CD14-positive monocyte (primary cell): Measurements from ENCODE around the gene DNMT3L. TPM values are rescaled to one million over a fixed set of nuclear protein-coding genes. Genes with fewer than 3 reads are reported as not detected.

Source experiments
- DNase-seq, 3 donors: peaks; one replicate each; pipeline ENCODE4 v3.0.0-alpha.2; 2011 to 2022
- H2AFZ ChIP-seq: 2 replicates; pipeline ENCODE4 v1.6.0; 2012; ENCODE audit warnings: mild to moderate bottlenecking, low read depth, low read length, inconsistent platforms; ENCODE audit not compliant: insufficient read depth, poor library complexity, severe bottlenecking
- H3K27ac ChIP-seq, 2 donors: 1 replicate in 1 of 2; 2 replicates in 1 of 2; pipeline ENCODE4 v1.5.1; 2012 to 2013; ENCODE audit warnings: low read length in 2 of 2, control low read depth in 1 of 2, inconsistent platforms in 1 of 2, low read depth in 1 of 2, mild to moderate bottlenecking in 1 of 2
- H3K27me3 ChIP-seq, 2 donors: one replicate each; pipeline versions ENCODE4 v1.6.0 to v1.6.1; 2011 to 2013; ENCODE audit warnings: low read length in 2 of 2; ENCODE audit not compliant: control insufficient read depth in 2 of 2, insufficient read depth in 2 of 2
- H3K36me3 ChIP-seq, 2 donors: replicated peaks in 1 of 2; 1 replicate in 1 of 2; 2 replicates in 1 of 2; pipeline versions ENCODE4 v1.5.1 to v1.6.1; 2012 to 2013; ENCODE audit warnings: low read length in 2 of 2, control low read depth in 1 of 2, inconsistent platforms in 1 of 2, mild to moderate bottlenecking in 1 of 2; ENCODE audit not compliant: insufficient read depth in 2 of 2, control insufficient read depth in 1 of 2
- H3K4me1 ChIP-seq, 2 donors: 1 replicate in 1 of 2; 2 replicates in 1 of 2; pipeline versions ENCODE4 v1.5.1 to v1.6.1; 2012 to 2013; ENCODE audit warnings: low read length in 2 of 2, control low read depth in 1 of 2, inconsistent platforms in 1 of 2, mild to moderate bottlenecking in 1 of 2, moderate library complexity in 1 of 2; ENCODE audit not compliant: insufficient read depth in 2 of 2, control insufficient read depth in 1 of 2
- H3K4me2 ChIP-seq: replicated peaks from 2 replicates; pipeline ENCODE3; 2012; ENCODE audit warnings: low read length, moderate library complexity, mild to moderate bottlenecking; ENCODE audit not compliant: poor library complexity, severe bottlenecking; ENCODE audit errors: extremely low read depth
- H3K4me3 ChIP-seq, 3 experiments: fragments of 200-600 bp in 1 of 3; sonication (generic) in 1 of 3; replicated peaks in 1 of 3; 1 replicate in 2 of 3; 2 replicates in 1 of 3; pipeline ENCODE4 v1.5.1; 2011 to 2013; ENCODE audit warnings: low read length in 3 of 3, mild to moderate bottlenecking in 3 of 3, control low read depth in 2 of 3, low read depth in 2 of 3, inconsistent platforms in 1 of 3, moderate library complexity in 1 of 3
- H3K79me2 ChIP-seq: 2 replicates; pipeline ENCODE4 v1.6.0; 2012; ENCODE audit warnings: mild to moderate bottlenecking, control low read depth, inconsistent platforms, low read length, moderate library complexity; ENCODE audit not compliant: insufficient read depth
- H3K9ac ChIP-seq: 2 replicates; pipeline ENCODE4 v1.6.0; 2017; ENCODE audit warnings: low read length, mild to moderate bottlenecking; ENCODE audit not compliant: insufficient read depth, poor library complexity, severe bottlenecking
- H3K9me3 ChIP-seq, 2 donors: replicated peaks in 1 of 2; 1 replicate in 1 of 2; 2 replicates in 1 of 2; pipeline versions ENCODE4 v1.5.1 to v1.6.1; 2012 to 2013; ENCODE audit warnings: low read length in 2 of 2, control low read depth in 1 of 2; ENCODE audit not compliant: control insufficient read depth in 1 of 2, insufficient read depth in 1 of 2
- H4K20me1 ChIP-seq: 2 replicates; pipeline ENCODE4 v1.6.0; 2012; ENCODE audit warnings: mild to moderate bottlenecking, low read length, control low read depth, moderate library complexity; ENCODE audit not compliant: insufficient read depth
- H3K27ac Mint-ChIP-seq, 7 donors: one replicate each; pipeline ENCODE4 v1.8.0; 2020; ENCODE audit warnings: mild to moderate bottlenecking in 7 of 7, mixed read lengths in 7 of 7, moderate library complexity in 6 of 7, inconsistent platforms in 2 of 7
- H3K27me3 Mint-ChIP-seq, 3 donors: one replicate each; pipeline ENCODE4 v1.8.0; 2021 to 2022; ENCODE audit warnings: low read depth in 3 of 3, mild to moderate bottlenecking in 3 of 3, mixed read lengths in 3 of 3, moderate library complexity in 3 of 3, inconsistent platforms in 1 of 3
- H3K36me3 Mint-ChIP-seq, 2 donors: one replicate each; pipeline ENCODE4 v1.8.0; 2020; ENCODE audit warnings: mixed read lengths in 2 of 2, inconsistent platforms in 1 of 2, mild to moderate bottlenecking in 1 of 2
- H3K4me1 Mint-ChIP-seq: one replicate; pipeline ENCODE4 v1.8.0; 2020; ENCODE audit warnings: mild to moderate bottlenecking, mixed read lengths
- H3K4me3 Mint-ChIP-seq, 2 donors: one replicate each; pipeline ENCODE4 v1.8.0; 2020; ENCODE audit warnings: mild to moderate bottlenecking in 2 of 2, mixed read lengths in 2 of 2, moderate library complexity in 1 of 2
- H3K9me3 Mint-ChIP-seq, 7 donors: one replicate each; pipeline ENCODE4 v1.8.0; 2020 to 2022; ENCODE audit warnings: mixed read lengths in 7 of 7, mild to moderate bottlenecking in 6 of 7, moderate library complexity in 6 of 7, inconsistent platforms in 2 of 7
- WGBS: methylation state at CpG from one replicate; pipeline ENCODE4 v1.1.5; 2013; ENCODE audit warnings: missing lambda C conversion rate; ENCODE audit not compliant: insufficient coverage; 5-methylcytosine and 5-hydroxymethylcytosine counted together
- intact Hi-C, 2 donors: fragments of 100-400 bp; cut with micrococcal nuclease; formaldehyde crosslinking; loops; one replicate each; pipeline versions ENCODE4 v1.15.0 to v1.15.1; 2023
- polyA plus RNA-seq, 3 donors: library from polyadenylated mRNA; depleted of rRNA in 1 of 3; unstranded in 2 of 3; stranded (reverse) in 1 of 3; fragments of 300-500 nt in 2 of 3; fragments of >200 nt in 1 of 3; fragmentation: Illumina TruSeq in 2 of 3; gene quantifications; 1 replicate in 2 of 3; 2 replicates in 1 of 3; pipeline ENCODE4 v1.2.3, GENCODE V29; 2012 to 2021
- TF ChIP-seq, protein P1 (sequence below): fragments of 200-600 bp; IDR thresholded peaks from one replicate; pipeline ENCODE4 v1.8.0; 2022; ENCODE audit warnings: antibody characterized with exemption, mild to moderate bottlenecking

The DNMT3L gene
- polyA plus RNA-seq, 3 donors, result not detected

DNA sequence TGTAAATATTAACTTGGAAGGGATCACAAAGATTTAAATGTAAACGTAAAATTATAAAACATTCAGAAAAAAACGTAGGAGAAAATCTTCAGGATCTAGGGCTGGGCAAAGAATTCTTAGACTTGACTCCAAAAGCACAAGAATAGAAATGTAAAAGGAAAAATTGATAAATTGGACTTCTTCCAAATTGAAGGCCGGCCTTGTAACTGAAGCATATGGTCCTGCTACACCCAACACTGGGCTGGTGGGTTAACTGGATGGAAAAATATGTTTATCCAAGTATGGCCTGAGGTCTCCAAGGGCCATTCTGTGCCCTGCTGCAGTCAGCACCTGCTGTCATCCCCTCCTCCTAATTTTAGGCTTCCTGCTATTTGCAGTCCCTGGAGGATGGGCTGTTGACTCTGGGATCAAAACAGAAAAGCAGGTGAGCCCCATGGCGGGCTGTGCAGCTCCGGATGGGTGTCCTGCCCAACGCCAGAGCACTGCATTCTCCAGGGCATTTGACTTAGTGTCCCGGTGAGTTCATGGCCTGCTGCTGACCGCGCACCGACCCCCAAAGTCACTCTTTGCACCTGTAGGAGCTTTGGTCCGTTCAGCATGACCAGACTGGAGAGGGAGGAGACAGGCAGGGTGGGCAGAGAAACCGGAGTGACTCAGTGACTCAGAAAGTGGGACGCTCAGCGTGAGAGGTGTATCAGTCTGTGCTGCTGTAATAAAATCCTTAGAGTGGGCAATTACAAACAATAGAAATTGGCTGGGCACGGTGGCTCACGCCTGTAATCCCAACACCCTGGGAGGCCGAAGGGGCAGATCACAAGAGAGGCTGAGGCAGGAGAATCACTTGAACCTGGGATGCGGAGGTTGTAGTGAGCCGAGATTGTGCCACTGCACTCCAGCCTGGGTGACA is 17.9 kb upstream of the DNMT3L start:
- no peaks in the 10 kb centered on the region for H3K79me2 ChIP-seq
- no peaks in the 10 kb centered on the region for H3K9me3 ChIP-seq
- H3K4me1 ChIP-seq, result no peaks in the 10 kb centered on the region
- H3K36me3 ChIP-seq, result no peaks in the 10 kb centered on the region
- no peak for DNase-seq
- Mint-ChIP-seq H3K4me1 (peaks cover 12% of the 10 kb centered on the region), H3K36me3 (no peaks in the 10 kb centered on the region), H3K4me3 (no peak overlapping the region), H3K9me3 (peaks cover 0 to 2% (median 0%) of the 10 kb centered on the region in 7 donors), H3K27ac (no peak overlapping the region), H3K27me3 (peaks cover 9 to 29% (median 12%) of the 10 kb centered on the region in 3 donors)
- intact Hi-C loops, result no loop called here
- H3K27me3 ChIP-seq, result no peaks in the 10 kb centered on the region
- WGBS, result 100% methylated on average over 13 of the region's 19 CpGs
- no peak overlapping the region for H2AFZ ChIP-seq
- no peak overlapping the region for H3K4me2 ChIP-seq
- no peak overlapping the region for H3K4me3 ChIP-seq
- TF ChIP-seq, protein P1, sequence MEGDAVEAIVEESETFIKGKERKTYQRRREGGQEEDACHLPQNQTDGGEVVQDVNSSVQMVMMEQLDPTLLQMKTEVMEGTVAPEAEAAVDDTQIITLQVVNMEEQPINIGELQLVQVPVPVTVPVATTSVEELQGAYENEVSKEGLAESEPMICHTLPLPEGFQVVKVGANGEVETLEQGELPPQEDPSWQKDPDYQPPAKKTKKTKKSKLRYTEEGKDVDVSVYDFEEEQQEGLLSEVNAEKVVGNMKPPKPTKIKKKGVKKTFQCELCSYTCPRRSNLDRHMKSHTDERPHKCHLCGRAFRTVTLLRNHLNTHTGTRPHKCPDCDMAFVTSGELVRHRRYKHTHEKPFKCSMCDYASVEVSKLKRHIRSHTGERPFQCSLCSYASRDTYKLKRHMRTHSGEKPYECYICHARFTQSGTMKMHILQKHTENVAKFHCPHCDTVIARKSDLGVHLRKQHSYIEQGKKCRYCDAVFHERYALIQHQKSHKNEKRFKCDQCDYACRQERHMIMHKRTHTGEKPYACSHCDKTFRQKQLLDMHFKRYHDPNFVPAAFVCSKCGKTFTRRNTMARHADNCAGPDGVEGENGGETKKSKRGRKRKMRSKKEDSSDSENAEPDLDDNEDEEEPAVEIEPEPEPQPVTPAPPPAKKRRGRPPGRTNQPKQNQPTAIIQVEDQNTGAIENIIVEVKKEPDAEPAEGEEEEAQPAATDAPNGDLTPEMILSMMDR, result no peak
- no peaks in the 10 kb centered on the region for H4K20me1 ChIP-seq
- no peak overlapping the region for H3K27ac ChIP-seq
- no peak overlapping the region for H3K9ac ChIP-seq

DNA sequence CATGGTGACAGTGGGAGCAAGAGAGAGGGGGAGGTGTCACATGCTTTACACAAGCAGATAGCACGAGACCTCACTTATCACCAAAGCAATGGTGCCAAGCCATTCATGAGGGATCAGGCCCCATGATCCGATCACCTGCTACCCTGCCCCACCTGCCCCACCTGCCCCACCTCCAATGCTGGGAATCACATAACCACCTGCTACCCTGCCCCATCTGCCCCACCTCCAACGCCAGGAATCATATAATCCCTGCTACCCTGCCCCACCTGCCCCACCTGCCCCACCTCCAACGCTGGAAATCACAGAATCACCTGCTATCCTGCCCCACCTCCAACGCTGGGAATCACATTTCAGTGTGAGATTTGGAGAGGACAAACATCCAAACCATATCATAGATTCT is 13.3 kb upstream of the DNMT3L start:
- Histone ChIP-seq H3K4me1 (no peaks in the 10 kb centered on the region), H2AFZ (no peak overlapping the region), H3K79me2 (no peaks in the 10 kb centered on the region), H3K27ac (no peak overlapping the region), H3K4me3 (no peak overlapping the region), H3K9me3 (no peaks in the 10 kb centered on the region), H3K27me3 (no peaks in the 10 kb centered on the region), H3K36me3 (no peaks in the 10 kb centered on the region), H4K20me1 (no peaks in the 10 kb centered on the region), H3K9ac (no peak overlapping the region), H3K4me2 (no peak overlapping the region)
- Mint-ChIP-seq H3K9me3 (peaks cover 0 to 2% (median 0%) of the 10 kb centered on the region in 7 donors), H3K36me3 (no peaks in the 10 kb centered on the region), H3K27me3 (peaks cover 2 to 10% (median 5%) of the 10 kb centered on the region in 3 donors), H3K4me1 (no peaks in the 10 kb centered on the region), H3K4me3 (no peak overlapping the region), H3K27ac (no peak overlapping the region)
- no peak for DNase-seq
- TF ChIP-seq, protein P1, result no peak
- WGBS, result 77% methylated on average over 3 of the region's 5 CpGs
- intact Hi-C loops, result no loop called here
